Measurements from ENCODE around the gene KPNA3.
"Not testable (repeated sequence)": the region's sequence is repeated elsewhere in the genome, so short reads cannot be mapped to it uniquely, and the experiment has no call there.

Gene KPNA3, protein sequence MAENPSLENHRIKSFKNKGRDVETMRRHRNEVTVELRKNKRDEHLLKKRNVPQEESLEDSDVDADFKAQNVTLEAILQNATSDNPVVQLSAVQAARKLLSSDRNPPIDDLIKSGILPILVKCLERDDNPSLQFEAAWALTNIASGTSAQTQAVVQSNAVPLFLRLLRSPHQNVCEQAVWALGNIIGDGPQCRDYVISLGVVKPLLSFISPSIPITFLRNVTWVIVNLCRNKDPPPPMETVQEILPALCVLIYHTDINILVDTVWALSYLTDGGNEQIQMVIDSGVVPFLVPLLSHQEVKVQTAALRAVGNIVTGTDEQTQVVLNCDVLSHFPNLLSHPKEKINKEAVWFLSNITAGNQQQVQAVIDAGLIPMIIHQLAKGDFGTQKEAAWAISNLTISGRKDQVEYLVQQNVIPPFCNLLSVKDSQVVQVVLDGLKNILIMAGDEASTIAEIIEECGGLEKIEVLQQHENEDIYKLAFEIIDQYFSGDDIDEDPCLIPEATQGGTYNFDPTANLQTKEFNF
- total RNA-seq, result 34.1 to 41.3 reads per million in 2 donors

DNA sequence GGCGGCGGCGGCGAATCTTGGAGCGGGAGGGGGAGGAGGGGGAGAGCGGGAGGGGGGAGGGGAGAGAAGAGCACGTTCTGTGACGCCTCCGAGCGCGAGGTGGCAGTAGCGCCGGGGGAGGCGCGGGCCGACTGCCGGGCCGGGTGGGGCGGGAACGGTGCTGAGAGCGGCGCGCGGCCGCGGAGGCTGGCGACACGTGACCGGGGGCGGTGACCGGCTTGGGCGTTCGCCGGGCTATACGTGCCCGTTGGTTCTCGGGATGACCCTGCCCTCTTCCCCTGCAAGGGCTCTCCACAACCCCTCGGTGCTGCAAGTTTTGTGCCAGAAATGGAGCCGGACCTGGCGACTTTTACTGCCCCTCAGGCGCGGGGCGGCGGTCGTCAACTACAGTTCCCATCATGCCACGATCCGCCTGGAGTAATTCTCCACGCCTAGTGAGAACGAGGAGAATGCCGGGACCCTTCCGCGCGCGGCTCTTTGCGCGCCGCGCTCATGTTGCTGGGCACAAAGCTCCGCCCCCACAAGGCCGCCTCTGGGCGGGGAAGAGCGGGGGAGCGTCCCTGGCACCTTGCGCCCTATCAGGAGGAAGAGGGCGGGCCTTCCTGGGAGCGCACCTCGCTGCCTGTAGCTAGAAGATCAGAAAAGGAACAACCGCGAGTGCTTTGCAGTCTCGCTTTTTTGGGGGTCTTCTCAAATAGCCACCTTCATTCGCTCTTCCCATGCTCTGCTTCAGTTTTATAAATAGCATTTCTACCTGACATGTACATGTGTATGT is at the start of gene KPNA3:
Gene KPNA3, minus strand, starts transcription at position 133 of the 775 bp plus-strand sequence. CDS start 176 bp downstream, outside the sequence.
- DNase-seq, result peak; percentile 90

DNA sequence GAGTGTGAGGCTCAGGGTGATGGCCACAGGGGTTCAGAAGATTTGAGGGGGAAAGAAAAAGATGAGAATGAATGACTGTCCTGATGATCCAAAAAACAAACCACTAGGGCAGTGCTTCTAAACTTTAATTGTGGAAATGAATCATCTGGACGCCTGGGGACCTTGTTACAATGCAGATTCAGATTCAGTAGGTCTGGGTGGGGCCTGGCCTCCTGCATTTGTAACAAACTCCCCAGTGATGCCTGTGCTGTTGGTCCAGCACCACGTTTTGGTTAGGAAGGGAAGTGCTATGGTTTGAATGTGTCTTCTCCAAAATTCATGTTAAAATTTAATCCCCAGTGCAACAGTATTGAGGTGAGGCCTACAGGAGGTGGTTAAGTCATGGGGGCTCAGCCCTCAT is 49.5 kb upstream of the KPNA3 start:
- DNase-seq, result no peak

DNA sequence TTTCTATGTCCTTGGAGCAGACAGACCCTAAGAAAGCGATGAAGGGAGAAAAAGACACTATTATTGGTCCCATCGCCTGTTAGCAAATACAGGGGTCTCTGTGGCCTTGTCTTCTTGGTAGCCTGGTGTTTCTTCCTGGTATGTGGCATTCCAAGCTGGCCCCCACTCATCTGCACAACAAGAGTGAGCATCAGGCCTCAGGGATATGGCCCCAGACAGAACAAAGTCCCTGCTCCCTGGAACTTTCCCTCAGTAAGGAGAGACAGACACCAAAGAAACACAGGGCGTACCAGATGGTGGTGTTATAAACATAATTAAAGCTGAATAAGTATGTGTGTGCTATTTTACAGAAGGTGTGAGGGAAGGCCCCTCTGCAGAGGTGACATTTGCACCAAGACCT is 48.2 kb upstream of the KPNA3 start:
- no peak for DNase-seq

DNA sequence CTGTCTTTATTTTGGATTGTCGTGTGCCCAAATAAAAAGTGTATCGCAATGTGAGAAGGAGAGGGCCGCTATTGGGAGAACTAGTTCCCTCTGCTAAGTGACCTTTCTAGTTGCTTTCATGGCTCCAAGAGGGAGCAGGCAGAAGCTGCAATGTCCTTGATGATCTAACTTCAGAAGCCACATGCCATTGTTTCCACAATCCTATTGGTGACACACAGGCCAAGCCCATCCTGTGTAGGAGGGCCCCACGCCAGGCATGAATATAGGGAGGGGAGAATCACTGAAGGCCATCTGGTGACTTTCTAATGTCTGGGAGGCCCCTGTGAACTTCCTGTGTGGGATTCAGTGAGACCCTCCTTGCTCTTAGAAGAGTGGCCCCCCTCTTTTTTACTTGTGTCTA is 47.8 kb upstream of the KPNA3 start:
- no peak for DNase-seq

DNA sequence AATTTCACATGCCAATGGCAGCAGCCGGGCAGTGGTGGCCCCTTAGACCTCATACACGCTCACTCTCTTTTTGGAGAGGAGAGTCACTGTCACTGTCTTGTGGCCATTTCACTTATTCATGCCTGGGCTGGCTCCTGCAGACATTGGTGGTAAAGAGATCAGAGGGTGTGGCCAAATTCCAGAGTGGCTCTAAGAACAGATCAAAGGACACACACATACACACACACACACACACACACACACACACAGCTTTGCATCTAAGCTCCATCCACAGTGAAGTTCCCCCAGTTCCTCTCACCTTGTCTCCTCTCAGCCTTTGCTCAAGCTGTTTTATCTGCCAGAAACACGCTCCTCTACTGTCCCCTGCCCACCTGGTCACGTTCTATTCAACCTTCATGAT is 46.5 kb upstream of the KPNA3 start:
- DNase-seq, result no peak

DNA sequence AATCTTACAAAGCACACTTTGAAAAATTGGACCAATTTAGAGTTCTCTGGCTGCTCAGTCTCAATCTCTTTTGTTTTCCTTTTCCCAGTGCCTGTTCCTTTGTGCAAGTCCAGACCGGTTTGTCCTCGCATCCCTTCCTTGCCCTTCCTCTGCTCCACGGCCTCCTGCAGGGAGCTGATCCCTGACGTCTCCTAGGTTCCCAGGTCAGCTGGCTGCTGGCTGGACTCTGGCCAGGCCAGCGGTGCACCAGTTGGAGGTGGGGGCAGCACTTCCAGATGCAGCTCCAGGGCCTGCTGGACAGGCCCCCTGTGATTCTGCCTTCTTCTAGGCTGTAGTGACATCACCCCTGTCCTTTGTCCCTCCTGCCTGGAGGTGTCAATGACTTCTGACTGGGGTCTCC is 44.0 kb upstream of the KPNA3 start:
- no peak for DNase-seq

DNA sequence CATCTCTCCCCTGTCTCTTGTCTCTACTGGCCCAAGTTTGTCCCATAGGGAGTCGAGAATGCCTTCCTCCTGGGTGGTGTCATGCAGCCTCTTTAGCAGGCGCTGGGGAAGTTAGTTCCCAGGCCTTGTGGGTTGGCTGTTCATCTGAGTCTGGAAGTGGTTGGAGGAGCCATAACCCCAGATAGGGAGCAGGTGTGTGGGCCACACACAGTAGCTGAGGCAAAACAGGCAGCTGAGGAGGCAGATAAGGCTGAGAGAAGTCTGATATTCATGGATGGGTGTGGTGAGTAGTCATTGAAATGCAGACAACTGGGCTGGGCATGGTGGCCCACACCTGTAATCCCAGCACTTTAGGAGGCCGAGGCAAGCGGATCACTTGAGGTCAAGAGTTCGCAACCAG is 40.9 kb upstream of the KPNA3 start:
- no peak for DNase-seq

DNA sequence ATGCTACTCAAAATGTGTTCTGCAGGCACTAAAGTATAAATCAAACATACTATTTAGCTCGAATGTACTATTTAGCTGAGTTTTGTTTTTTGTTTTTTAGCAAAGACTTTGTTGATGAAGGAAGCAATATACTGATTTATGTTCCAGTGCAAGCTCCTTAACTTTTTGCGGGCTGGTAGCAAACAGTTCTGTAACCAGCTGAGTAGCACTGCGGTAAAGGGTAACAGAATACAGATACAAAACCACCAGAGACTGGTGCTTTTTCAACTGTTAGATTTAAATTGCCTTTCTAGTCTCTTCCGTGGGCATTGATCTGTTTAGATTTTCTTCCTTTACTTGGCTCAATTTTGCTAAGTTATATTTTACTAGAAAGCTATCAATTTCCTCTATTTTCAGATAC is 39.0 kb upstream of the KPNA3 start:
- DNase-seq, result no peak

DNA sequence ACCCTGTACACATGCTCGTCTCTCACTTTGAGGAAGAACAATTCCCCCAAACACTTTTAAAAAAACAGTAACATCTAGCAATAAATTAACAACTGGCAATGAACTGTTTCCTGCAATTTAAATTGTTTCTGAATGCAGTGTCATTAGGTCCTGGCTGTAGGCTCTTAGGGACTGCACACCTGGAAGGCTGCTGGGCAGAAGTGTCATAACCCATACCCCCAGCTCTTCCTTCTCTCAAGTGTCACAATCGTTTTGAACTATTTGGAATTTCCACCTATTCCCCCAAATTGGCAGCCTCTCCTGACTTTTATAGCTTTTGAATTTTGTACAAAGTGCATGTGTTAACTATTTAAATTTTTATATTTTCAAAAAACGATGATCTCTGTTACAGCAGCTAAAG is 38.2 kb upstream of the KPNA3 start:
- DNase-seq, result no peak

DNA sequence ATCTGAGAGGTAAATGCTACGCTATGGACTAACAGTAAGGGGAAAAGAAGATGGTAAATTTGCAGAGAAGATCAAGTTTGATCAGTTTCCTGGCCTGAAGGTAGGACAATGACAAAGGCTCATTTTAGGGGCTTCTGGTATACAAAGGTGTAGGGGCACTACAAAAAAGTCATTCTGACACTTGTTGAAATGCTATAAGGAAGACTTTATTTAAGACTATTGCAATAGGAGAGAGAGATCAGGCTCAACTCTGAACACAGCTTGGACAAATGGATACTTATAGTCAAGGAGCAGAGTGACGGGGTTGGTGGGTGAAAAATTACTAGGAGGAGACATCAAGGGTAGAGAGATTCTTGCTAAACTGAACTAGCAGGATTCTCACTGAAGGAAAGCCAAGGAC is 37.2 kb upstream of the KPNA3 start:
- no peak for DNase-seq

DNA sequence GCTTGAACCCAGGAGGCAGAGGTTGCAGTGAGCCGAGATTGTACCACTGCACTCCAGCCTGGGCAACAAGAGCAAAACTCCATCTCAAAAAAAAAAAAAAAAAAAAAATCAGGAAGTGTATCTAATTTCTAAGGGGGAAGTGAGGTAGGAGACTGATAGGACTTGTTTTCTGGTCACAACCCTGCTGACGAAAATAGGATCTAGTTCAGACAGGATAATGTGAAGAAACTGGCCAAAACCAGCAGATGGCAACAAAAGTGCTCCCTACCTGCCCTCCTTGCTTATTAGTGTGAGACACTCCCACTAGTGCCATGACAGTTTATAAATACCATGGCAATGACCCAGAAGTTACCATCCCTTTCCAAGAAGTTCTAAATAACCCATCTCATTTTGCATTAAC is 36.0 kb upstream of the KPNA3 start:
- no peak for DNase-seq

DNA sequence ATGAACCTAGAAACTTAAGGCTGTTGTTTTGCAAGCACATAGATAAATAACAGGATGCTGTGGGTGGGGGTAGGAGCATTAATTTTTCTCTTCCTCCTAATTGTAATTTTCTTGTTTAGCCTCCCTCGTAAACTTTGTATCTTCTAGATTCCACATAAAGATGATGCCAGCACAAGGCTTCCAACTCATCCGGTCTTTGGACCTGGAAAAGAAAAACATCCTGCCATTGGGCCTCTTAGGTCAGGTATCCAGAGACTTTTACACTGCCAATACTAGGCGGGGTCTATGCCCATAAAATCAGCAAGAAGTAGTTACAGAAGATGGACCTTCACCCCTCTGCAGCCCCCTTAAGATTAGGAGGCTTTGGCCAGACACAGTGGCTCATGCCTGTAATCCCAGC is 35.4 kb upstream of the KPNA3 start:
- DNase-seq, result no peak

DNA sequence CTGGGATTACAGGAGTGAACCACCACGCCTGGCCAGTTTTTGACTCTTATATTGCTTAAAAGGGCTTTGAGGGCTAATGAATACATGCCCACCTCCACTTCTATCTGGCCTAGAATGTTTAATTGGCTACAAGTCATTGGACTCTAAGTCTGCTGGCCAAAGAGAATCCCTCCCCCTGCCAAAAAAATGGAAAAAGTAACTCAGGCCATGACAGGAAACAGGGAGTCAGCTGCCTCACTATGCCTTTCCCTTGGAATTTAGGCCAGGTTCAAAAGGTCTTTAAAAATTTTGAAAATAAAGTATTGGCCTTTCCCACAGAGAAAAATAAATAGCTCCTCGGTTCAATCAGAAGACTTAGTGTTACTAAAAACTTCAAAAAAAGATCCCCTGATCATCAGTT is 34.9 kb upstream of the KPNA3 start:
- no peak for DNase-seq

DNA sequence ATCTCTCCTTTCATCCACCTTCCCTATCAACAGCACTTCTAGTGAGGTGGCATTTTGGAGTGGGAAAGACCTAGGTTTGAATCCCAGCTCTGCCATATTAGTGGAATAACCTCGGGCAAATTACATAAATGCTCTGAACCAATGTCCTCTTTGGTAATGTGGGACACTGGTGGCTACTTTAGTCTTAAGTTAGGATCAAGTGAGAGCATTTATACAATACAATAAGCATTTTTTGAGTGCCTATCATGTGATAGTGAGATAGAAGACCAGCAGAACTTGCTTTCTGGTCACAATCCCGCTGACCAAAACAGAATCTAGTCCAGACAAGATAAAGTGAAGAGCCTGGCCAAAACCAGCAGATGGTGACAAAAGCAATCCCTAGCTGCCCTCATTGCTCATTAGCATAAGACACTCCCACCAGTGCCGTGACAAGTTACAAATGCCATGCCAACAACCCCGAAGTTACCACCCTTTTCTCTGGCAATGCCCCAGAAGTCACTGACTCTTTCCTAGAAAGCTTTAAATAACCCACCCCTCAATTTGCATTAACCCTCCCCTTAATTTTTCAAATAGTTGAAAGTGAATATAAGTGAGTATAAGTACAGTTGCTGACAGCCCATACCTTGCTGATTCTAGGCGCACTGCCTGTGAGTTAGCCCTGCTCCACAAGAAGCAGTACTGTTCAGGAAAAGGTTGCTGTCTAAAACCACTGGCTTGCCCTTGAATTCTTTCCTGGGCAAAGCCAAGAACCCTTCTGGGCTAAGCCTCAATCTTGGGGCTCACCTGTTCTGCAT is 28.9 kb upstream of the KPNA3 start:
- no peak for DNase-seq

DNA sequence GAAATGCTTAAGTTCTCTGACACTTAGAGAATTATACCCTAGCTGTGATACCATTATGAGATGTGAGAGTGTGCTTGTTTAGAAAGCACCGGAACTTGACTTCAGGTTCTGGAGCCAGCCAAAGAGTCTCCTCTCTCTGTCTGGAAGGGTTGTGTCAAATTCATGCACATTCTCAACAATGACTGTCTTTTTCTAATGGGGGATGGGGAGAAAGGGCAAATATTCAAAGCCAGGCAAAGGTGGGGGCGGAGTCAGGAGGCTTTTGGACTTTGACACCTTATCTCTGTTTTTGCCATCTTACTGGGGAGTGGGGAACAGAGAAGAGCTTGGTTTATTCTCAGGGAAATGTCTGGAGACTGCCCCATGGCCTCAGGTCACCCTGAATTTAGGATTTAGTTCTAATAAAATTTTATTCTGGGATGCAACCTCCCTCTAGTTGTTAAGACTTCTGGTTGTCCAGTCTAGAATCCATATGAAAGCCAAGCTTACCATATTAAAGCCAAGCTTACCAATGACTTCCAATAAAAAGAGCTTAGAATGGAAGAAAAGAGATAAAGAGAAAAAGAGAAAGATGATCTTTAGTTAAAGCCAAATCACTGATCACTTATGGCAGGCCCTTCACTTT is 28.2 kb upstream of the KPNA3 start:
- DNase-seq, result no peak

DNA sequence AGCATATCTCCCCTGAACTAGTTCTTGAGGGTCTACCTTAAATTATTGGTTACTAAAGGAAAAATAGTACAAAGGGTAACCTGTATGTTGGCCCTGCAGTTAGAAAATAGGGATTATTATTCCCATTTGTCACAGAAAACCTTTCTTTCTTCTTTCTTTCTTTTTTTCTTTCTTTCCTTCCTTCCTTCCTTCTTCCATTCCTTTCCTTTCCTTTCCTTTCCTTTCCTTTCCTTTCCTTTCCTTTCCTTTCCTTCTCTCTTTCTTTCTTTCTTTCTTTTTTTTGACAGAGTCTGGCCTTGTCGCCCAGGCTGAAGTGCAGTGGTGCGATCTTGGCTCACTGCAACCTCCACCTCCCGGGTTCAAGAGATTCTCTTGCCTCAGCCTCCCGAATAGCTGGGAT is 23.6 kb upstream of the KPNA3 start:
- DNase-seq, result not testable (repeated sequence)

DNA sequence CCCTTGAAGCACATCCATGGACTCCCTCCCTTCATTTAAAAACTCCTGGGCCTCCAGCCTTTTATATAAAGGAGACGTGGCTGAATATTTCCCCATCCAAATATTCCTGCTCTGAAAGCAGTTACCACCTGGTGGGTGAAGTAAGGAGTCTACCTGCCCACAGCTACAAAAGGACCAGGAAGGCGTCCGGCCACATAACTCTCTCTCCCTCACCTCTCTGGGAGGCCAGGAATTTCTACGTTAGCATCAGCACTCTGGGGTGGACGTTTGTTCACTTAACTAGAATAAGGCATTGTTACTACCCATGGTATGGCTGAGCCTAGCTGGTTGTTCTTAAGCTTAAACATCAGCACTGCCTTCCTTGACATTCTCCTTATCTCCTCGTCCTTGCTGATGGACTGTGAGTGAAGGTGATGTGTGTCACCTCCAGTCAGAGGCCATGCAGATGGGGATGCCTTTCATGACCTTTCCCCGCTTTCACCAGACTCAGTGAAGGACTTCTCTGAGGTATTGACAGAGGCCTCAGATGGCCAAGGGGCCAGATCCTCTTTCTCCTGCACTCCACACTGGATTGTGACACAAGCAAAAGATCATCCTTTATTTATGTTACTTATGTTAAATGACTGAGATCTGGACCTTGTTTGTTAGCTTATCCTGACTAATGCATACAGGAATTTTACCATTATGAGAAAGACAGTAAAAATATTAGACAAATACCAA is 22.2 kb upstream of the KPNA3 start:
- DNase-seq, result no peak

DNA sequence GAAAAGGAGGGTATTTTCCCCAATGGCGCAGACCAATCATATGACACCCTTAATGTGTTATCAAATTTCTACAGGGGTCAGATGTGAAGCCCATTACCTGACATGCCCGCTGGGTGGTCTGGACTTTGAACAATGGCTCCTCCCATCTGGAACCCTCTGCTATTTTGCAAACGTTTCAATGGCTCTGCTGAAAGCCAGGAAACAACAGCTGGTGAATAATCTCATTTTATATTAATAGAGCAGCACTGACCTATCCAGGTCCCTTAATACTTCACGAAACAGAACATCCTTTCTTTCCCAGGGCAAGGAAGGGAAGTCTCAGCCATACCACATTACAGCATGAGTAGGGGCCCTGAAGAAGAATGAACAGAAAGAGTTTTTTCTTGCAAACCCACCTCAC is 20.3 kb upstream of the KPNA3 start:
- no peak for DNase-seq

DNA sequence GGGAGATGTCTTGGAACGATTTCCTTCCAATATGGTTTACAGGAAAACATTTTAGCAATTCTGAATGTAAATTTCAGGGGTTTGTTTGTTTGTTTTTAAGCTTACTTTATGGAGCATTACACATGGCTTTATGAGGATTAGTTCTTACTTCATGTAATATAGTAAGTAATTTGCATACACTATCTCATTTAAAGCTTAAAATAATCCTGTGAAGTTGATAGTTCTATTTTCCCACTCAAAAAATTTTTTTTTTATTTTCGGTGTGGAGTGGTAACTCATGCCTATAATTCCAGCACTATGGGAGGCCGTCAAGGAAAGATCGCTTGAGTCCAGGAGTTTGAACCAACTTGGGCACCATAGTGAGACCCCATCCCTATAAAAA is 19.0 kb upstream of the KPNA3 start:
- no peak for DNase-seq

DNA sequence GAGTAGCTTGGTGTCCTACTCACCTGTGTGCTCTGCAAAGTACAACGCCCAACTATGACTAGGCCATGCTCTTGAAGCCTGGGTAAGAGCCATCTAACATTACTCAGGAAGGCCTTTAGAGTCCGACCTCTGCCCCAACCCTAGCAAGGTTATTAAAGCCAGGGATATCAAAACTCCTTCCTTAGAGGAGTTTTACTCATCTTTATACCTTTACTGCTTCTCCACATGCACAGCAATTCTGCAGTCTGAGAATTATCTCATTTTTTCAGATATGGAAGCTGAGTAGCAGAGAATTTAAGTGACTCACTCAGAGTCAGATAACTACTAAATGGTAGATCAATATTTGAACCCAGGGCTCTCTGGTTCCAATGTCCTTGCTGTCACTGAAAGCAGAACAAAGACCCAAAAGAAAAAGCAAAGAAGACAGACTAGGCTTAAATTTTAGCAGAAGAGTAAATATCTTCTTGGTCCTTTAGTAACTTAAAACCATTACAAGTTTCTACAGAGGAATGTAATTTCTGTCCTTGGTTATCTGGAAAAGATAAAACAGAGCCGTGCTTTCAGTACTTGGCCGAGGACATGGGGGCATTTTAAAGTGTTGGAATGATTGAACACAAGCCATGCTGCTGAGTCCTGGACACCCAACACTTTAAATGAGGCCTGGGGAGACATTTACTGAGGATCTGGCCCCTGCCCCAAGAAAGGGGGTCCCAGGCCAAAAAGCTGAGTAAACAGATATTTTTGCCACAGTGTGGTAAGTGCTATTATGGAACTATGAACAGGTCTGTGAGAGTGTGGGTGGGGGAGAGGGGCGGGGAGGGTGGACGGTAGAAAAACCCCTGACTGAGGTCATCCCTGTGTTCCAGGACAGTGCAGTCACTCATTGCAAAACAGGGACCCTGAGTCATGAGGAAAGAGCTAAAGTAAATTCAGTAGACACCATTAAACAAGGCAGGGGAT is 18.4 kb upstream of the KPNA3 start:
- no peak for DNase-seq

DNA sequence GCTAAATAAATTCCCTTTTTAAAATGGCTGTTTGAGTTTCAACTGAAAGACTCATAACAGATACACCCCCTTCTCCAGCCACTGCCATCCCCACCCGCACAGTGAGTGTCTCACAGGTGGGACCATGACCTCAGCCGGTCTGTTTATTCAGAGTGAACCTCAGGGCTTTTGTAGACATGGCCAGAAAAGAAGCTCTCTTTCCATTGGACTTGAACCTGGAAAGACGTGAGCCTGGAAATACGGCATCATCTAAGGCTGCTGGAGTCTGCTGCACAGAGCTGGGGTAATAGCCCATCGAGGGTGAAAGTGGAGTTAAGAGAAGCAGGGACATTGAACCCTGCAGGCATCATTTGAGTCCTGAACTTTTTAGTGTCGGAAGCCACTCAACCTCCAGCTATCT is 15.2 kb upstream of the KPNA3 start:
- no peak for DNase-seq

All from activated gamma-delta T cell (primary cell).